ENCODE measurements around the gene ZNF677.

GRCh38 chr19:53193535-53194222 lies 61.0 kb downstream of the ZNF677 start:
- TF ChIP-seq POLR2AphosphoS5 (IDR thresholded peaks at IDR 0.05; ENCODE audit: low read depth, low read length) (no peak), REST (IDR thresholded peaks at IDR 0.05; ENCODE audit: insufficient read depth in 1 of 2, low read depth in 2 of 2, low read length in 2 of 2) (no peak), TAF1 (IDR thresholded peaks at IDR 0.05; ENCODE audit: borderline replicate concordance, insufficient read depth, low read length) (no peak), SIN3A (IDR thresholded peaks at IDR 0.05; ENCODE audit: borderline replicate concordance, insufficient read depth, low read length) (no peak)

Measured in PFSK-1 (cell line).